ENCODE data around the gene KRTAP10-8.
"Not testable (repeated sequence)": the region's sequence is repeated elsewhere in the genome, so short reads cannot be mapped to it uniquely, and the experiment has no call there.

The KRTAP10-8 gene

DNA sequence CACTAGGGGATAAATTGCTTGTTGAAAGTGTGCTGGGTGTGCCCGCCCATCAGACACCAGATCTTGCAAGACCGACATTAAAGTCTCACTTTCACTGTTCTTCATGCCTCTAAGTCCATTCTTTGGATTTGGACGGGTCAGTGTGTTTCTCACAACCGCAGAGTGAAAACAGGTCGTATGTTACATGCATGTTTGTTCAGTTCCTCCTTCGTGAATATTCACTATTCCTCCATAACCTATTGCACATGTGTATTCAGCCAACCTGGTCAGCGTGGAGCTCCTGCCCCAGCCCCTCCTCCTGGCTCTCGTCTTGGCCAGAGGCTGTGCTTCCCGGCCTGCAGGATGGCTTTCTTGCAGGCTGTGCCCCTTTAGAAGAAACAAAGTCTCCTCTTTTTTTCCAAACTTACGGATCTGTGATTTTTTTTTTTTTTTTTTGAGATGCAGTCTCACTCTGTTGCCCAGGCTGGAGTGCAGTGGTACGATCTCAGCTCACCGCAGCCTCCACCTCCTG lies 17.4 kb upstream of the KRTAP10-8 start:
- in situ Hi-C loops (cut with MboI; ENCODE audit: low sequenced_read_pairs, unreplicated experiment) = no loop called here
- no peak for DNase-seq (ENCODE audit: low spot score)
- TF ChIP-seq, protein P1, sequence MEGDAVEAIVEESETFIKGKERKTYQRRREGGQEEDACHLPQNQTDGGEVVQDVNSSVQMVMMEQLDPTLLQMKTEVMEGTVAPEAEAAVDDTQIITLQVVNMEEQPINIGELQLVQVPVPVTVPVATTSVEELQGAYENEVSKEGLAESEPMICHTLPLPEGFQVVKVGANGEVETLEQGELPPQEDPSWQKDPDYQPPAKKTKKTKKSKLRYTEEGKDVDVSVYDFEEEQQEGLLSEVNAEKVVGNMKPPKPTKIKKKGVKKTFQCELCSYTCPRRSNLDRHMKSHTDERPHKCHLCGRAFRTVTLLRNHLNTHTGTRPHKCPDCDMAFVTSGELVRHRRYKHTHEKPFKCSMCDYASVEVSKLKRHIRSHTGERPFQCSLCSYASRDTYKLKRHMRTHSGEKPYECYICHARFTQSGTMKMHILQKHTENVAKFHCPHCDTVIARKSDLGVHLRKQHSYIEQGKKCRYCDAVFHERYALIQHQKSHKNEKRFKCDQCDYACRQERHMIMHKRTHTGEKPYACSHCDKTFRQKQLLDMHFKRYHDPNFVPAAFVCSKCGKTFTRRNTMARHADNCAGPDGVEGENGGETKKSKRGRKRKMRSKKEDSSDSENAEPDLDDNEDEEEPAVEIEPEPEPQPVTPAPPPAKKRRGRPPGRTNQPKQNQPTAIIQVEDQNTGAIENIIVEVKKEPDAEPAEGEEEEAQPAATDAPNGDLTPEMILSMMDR (IDR thresholded peaks at IDR 0.05; ENCODE audit: borderline replicate concordance, control extremely low read depth, extremely low read depth, insufficient read depth, missing control alignments) = no peak

DNA sequence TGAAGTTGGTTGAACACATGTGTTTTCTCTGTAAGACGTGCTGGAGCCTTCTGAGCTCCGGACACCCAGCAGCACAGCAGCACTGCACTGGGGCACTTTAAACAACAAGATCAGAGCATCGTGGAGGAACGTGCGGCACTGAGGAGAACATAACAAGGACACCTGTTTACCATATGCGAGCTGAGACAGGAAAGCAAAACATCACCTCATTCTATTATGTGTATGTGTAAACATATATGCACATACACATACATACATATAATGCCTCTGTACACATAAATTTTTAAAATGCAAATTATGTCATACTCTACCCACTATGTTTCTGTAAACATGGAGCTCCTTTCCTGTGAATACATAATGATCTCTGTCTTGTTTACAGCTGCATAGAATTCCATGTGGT lies 16.4 kb upstream of the KRTAP10-8 start:
- in situ Hi-C loops (cut with MboI; ENCODE audit: low sequenced_read_pairs, unreplicated experiment) = no loop called here
- TF ChIP-seq, protein P1 (IDR thresholded peaks at IDR 0.05; ENCODE audit: borderline replicate concordance, control extremely low read depth, extremely low read depth, insufficient read depth, missing control alignments) = no peak
- no peak for DNase-seq (ENCODE audit: low spot score)

DNA sequence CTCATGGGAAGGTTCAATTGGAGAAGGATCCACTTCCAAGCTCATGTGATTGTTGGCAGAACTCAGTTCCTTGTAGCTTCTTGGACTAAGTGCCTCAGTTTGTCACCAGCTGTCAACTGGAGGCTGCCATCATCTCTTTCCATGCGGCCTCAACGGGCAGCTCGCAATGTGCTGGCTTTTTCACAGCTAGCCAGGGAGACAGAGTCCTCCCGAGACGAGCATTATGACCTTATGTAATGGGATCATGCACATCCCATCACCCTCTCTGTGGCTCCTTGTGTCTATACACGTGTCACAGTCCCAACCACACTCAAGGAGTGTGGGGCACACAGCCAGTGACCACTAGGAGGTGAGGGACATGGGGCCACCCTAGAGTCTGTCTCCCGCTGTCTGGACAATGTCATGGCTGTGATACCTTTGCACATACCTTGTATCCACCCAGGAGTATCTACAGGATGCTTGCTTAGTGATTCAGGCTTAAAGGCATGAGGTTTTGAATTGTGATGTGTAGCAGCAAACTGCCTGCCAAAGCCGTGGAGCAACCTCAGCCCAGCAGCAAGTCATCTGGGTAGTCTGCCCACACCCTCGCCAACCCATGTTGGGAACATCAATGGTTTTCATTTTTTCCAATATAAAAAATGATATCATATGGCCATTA lies 15.7 kb upstream of the KRTAP10-8 start:
- in situ Hi-C loops (cut with MboI; ENCODE audit: low sequenced_read_pairs, unreplicated experiment) = no loop called here
- TF ChIP-seq, protein P1 (IDR thresholded peaks at IDR 0.05; ENCODE audit: borderline replicate concordance, control extremely low read depth, extremely low read depth, insufficient read depth, missing control alignments) = no peak
- DNase-seq (ENCODE audit: low spot score) = no peak

DNA sequence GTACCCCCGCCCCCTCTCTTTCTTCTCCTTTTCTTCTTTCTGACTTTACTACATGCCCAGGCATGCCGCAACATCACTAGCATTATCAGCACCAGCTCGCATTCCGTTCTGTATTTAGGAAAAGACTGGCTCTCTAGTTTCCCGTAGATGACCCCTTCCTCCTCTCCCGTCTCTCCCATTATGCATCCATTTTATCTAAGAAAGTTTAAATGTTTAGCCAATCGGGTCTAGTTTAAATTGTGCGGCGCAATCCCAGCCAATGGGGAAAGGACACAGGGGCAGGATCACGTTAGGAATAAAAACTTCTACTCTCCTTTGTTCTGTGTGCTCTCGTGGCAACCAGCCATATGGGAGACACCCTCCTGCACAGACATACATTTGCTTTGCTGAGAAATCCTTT lies 13.8 kb upstream of the KRTAP10-8 start:
- in situ Hi-C loops (cut with MboI; ENCODE audit: low sequenced_read_pairs, unreplicated experiment) = no loop called here

DNA sequence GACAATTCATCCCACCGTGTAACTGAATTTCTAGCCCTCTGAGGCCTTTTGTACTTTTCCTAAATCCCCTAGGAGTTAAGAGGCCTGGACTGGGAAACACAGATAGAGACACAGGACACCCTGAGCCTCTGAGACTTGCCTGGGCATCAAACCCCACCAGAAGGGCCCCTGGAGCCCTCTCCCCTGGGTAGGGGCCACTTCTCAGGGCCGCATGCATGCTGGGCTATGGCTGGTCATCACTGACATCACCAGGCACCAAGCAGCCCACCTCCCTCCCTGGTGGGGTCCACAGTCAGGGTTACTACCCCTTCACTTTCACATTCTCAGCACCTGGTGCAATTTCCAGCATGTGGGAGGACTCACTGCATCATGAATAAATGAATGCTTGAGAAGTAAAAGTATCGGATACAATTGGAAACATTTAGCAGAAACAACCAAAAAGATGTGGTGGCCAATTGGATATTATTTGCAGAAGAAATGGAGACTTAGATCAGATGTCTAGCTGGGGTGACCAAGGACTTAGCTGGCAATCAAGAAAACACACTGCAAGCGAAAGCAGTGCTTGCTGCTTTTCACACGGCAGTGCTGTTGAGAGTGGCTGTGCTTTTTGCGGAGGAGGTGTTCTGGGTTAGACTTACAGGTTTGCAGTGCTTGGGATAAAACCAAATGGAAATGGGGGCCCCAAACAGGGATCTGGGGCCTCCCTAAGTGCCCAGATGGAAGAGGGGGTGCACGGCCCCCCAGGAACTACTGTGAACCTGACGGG lies 12.4 kb upstream of the KRTAP10-8 start:
- no peak for DNase-seq (ENCODE audit: low spot score)
- in situ Hi-C loops (cut with MboI; ENCODE audit: low sequenced_read_pairs, unreplicated experiment) = no loop called here
- TF ChIP-seq, protein P1 (IDR thresholded peaks at IDR 0.05; ENCODE audit: borderline replicate concordance, control extremely low read depth, extremely low read depth, insufficient read depth, missing control alignments) = no peak

More for the DNA sequence above, 13.8 kb upstream of the KRTAP10-8 start:
- TF ChIP-seq, protein P1 (IDR thresholded peaks at IDR 0.05; ENCODE audit: borderline replicate concordance, control extremely low read depth, extremely low read depth, insufficient read depth, missing control alignments) = no peak
- no peak for DNase-seq (ENCODE audit: low spot score)

DNA sequence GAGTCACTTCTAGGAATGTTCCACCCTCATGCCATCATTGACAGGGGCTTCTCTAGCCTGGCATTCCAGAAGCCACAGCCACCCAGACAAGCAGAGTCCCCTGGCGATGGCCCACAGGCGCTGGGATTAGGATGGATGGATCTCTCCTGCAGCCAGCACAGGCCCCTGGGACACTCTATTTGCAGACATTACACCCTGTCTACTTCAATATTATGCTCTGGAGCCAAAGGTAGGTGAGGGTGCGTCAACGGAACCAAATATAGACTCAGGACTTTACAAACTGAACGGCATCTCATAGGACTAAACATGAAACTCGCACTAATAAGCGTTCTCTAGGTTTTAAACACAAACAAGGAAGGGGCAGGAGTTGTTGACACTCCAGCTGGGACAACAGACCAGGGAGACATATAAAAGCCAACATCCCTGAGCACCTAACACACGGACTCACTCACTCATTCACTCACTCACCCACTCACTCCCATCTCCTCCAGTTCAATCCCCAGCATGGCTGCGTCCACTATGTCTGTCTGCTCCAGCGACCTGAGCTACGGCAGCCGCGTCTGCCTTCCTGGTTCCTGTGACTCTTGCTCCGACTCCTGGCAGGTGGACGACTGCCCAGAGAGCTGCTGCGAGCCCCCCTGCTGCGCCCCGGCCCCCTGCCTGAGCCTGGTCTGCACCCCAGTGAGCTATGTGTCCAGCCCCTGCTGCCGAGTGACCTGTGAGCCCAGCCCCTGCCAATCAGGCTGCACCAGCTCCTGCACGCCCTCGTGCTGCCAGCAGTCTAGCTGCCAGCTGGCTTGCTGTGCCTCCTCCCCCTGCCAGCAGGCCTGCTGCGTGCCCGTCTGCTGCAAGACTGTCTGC lies 11.5 kb upstream of the KRTAP10-8 start, which contains the start of gene KRTAP10-7:
TSS of gene KRTAP10-7 (plus strand) at position 480 of the 861 bp plus-strand sequence. CDS start at position 505, 25 bp downstream.
- in situ Hi-C loops (cut with MboI; ENCODE audit: low sequenced_read_pairs, unreplicated experiment) = not testable (repeated sequence)

DNA sequence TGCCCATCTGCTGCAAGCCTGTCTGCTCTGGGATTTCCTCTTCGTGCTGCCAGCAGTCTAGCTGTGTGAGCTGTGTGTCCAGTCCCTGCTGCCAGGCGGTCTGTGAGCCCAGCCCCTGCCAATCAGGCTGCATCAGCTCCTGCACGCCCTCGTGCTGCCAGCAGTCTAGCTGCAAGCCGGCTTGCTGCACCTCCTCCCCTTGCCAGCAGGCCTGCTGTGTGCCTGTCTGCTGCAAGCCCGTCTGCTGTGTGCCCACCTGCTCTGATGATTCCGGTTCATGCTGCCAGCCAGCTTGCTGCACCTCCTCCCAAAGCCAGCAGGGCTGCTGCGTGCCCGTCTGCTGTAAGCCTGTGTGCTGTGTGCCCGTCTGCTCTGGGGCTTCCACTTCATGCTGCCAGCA lies 10.8 kb upstream of the KRTAP10-8 start:
- not testable (repeated sequence) for DNase-seq (ENCODE audit: low spot score)

More for the DNA sequence above, 11.5 kb upstream of the KRTAP10-8 start, which contains the start of gene KRTAP10-7:
- DNase-seq (ENCODE audit: low spot score) = not testable (repeated sequence)

More for the DNA sequence above, 10.8 kb upstream of the KRTAP10-8 start:
- in situ Hi-C loops (cut with MboI; ENCODE audit: low sequenced_read_pairs, unreplicated experiment) = not testable (repeated sequence)
